ENCODE results near the gene AKIP1. TPM values are rescaled to one million over a fixed set of nuclear protein-coding genes. Genes with fewer than 3 reads are reported as not detected.

Gene AKIP1
- polyA plus RNA-seq, 1 experiment, result 39.4 TPM

DNA sequence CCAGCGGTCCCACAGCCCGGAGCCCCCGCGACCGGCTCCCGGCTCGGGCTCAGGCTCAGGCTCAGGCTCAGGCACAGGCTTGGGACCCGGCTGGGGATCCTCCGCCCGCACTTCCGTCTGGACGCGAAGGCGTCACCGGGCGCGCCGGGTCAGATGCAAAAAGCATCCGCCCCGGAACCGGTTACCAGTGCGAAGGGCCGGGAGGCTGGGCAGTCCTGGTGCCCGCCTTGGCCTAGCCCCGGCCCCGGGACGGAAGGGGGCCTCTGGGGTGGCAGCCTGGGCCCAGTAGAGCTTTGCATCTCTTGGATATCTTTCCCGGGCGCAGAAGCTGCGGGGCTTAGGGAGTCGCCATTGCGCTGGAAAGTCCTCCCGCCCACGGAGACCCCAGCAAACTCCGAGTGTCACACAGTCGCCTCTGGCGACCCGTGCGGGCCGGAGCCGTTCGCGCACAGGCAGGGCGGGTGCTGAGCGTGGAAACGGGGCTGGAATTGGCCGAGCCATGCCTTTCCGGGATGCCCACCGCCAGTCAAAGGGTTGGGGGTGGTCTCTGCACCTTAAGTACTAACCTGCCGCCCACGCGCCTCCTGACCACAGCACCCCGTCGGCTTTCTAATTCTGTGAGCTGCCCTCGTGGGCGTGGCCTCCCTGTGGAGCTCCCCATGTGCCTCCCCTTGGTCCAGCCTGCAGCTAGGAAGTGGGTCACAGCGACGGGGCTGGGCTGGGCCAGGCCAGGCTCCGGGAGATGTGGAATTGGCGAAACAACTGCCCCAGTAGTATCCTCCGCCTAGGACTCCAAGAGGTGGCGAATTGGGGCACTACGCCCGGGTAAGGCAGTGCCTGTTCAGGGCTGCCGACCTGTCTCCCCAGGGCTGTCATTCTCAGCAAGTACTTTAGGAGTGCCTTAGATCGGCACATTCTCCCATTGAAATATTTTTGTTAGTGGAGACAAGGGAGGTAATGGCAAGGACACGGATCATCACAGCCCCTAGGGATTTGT is 53.6 kb downstream of the AKIP1 start, which contains the start of gene TMEM9B:
Gene TMEM9B, minus strand, starts transcription at position 119 of the 997 bp plus-strand sequence. CDS start 129 bp downstream, outside the sequence.
- no peaks in the 10 kb centered on the region for H3K27me3 ChIP-seq (ENCODE audit: control insufficient read depth, insufficient read depth, low read length)
- ChIA-PET CTCF (interaction anchor here (0.7 to 1.6 kb wide), 3 partner anchors 51 to 173 kb away, joined by 3 to 4 read pairs (median 4); no protein-coding TSS in a partner anchor), POLR2A (interaction anchor here (0.6 kb wide), 1 partner anchor 16 kb away, joined by 3 read pairs; no protein-coding TSS in a partner anchor)
- TF ChIP-seq, protein P1, sequence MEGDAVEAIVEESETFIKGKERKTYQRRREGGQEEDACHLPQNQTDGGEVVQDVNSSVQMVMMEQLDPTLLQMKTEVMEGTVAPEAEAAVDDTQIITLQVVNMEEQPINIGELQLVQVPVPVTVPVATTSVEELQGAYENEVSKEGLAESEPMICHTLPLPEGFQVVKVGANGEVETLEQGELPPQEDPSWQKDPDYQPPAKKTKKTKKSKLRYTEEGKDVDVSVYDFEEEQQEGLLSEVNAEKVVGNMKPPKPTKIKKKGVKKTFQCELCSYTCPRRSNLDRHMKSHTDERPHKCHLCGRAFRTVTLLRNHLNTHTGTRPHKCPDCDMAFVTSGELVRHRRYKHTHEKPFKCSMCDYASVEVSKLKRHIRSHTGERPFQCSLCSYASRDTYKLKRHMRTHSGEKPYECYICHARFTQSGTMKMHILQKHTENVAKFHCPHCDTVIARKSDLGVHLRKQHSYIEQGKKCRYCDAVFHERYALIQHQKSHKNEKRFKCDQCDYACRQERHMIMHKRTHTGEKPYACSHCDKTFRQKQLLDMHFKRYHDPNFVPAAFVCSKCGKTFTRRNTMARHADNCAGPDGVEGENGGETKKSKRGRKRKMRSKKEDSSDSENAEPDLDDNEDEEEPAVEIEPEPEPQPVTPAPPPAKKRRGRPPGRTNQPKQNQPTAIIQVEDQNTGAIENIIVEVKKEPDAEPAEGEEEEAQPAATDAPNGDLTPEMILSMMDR (IDR thresholded peaks at IDR 0.05; ENCODE audit: insufficient read depth, low read depth, low read length), result no peak
- peak within 1 kb of the TSS; percentile 90 for H3K4me3 ChIP-seq (ENCODE audit: low read depth, low read length)
- peaks cover 2% of the 10 kb centered on the region for H3K36me3 ChIP-seq (ENCODE audit: control insufficient read depth, insufficient read depth, low read length)
- DNase-seq (ENCODE audit: low read depth), result peak; percentile 31

DNA sequence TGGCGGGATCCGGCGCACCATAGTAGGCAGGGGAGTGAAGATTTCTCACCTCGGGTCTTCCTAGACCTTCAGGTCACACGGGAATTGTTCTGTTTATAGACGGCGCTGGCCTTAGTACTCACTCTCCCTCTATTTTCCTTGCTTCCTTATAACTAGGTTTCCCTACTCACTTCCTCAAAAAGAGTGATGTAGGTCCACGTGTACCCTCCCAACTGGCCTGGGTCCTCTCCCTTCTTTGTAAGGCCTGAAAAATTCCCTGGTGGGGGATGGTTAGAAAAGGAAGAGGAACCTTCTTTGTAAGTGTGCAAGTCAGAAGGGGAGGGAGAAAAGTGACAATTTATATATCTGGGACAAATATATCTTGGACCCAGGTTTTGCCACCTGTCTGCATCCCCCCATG is 56.2 kb downstream of the AKIP1 start:
- POLR2A ChIA-PET, result no interaction called here
- TF ChIP-seq, protein P1 (IDR thresholded peaks at IDR 0.05; ENCODE audit: insufficient read depth, low read depth, low read length), result no peak
- no peaks in the 10 kb centered on the region for H3K36me3 ChIP-seq (ENCODE audit: control insufficient read depth, insufficient read depth, low read length)
- H3K4me3 ChIP-seq (ENCODE audit: low read depth, low read length), result no peak overlapping the region
- DNase-seq (ENCODE audit: low read depth), result no peak
- CTCF ChIA-PET, result no interaction called here
- H3K27me3 ChIP-seq (ENCODE audit: control insufficient read depth, insufficient read depth, low read length), result no peaks in the 10 kb centered on the region

Small RNA genes within 50 kb of the gene (small RNA-seq; reads per million reads assigned to genes)
- not detected for gene RF00019 (ENCODE audit: insufficient read length, low read depth, low replicate concordance)

Other genes with a start within 250 kb of the AKIP1 start
- gene TRIM66, start 228.5 kb upstream of the AKIP1 start, polyA plus RNA-seq (2011; rRNA removed), result 4.2 and 5.6 TPM in 2 replicates
- gene RPL27A, start 228.4 kb upstream of the AKIP1 start, polyA plus RNA-seq (2011; rRNA removed), result 988 and 1,148 TPM in 2 replicates
- gene C11orf16, start 21.8 kb downstream of the AKIP1 start, polyA plus RNA-seq (2011; rRNA removed), result not detected in 2 replicates
- not detected in 2 replicates for gene ASCL3, start 31.8 kb downstream of the AKIP1 start, polyA plus RNA-seq (2011; rRNA removed)
- 24.6 and 46.4 TPM in 2 replicates for gene TMEM9B, start 53.3 kb downstream of the AKIP1 start, polyA plus RNA-seq (2011; rRNA removed)
- 4.7 and 7.1 TPM in 2 replicates for gene NRIP3, start 92.8 kb downstream of the AKIP1 start, polyA plus RNA-seq (2011; rRNA removed)
- gene SCUBE2, start 180.4 kb downstream of the AKIP1 start, polyA plus RNA-seq (2011; rRNA removed), result 1.4 and 2.0 TPM in 2 replicates